HCT116 (cell line): Measurements from ENCODE around the gene DYNLRB1.
A peak's percentile ranks its signal among the peaks of the same experiment; 100 is the strongest.

Source experiments
- CTCF ChIP-seq, 3 experiments: fragments of 200-600 bp in 1 of 3; sonication (generic) in 1 of 3; IDR thresholded peaks in 2 of 3; conservative IDR thresholded peaks in 1 of 3; 2 replicates each; pipeline ENCODE4 v1.5.1; 2012 to 2017; ENCODE audit warnings: low read depth in 2 of 3, low read length in 2 of 3, antibody characterized with exemption in 1 of 3, borderline replicate concordance in 1 of 3, control low read depth in 1 of 3, mild to moderate bottlenecking in 1 of 3, mixed read lengths in 1 of 3, mixed run types in 1 of 3, moderate library complexity in 1 of 3; ENCODE audit not compliant: insufficient read depth in 1 of 3
- EZH2 ChIP-seq: fragments of 200-600 bp; sonication (generic); IDR thresholded peaks from 2 replicates; pipeline ENCODE4 v1.6.1; 2017; ENCODE audit warnings: antibody characterized with exemption, mixed run types
- EZH2phosphoT487 ChIP-seq: fragments of 200-600 bp; IDR thresholded peaks from 2 replicates; pipeline ENCODE4 v1.6.1; 2018; ENCODE audit warnings: antibody characterized with exemption, borderline replicate concordance
- POLR2A ChIP-seq: IDR thresholded peaks from 2 replicates; pipeline ENCODE4 v1.7.0; 2011; ENCODE audit warnings: borderline replicate concordance; ENCODE audit not compliant: insufficient read depth, insufficient read length; ENCODE audit errors: extremely low read depth
- POLR2AphosphoS5 ChIP-seq: IDR thresholded peaks from 2 replicates; pipeline ENCODE4 v1.6.1; 2011; ENCODE audit warnings: mild to moderate bottlenecking, low read depth, low read length, moderate library complexity
- SP1 ChIP-seq: IDR thresholded peaks from 2 replicates; pipeline ENCODE4 v1.6.1; 2012; ENCODE audit warnings: low read depth
- ZFX ChIP-seq: fragments of 450-650 bp; IDR thresholded peaks from 2 replicates; pipeline ENCODE4 v1.6.1; 2017

- TF ChIP-seq CTCF (IDR thresholded peaks at IDR 0.05 in 2 of 3, conservative IDR thresholded peaks at IDR 0.05 in 1 of 3; ENCODE audit: borderline replicate concordance in 1 of 3, insufficient read depth in 1 of 3, low read depth in 2 of 3, low read length in 2 of 3) (peak; percentile 56 to 94 (median 62)), EZH2 (no peak), EZH2phosphoT487 (no peak), POLR2AphosphoS5 (no peak), POLR2A (no peak), SP1 (no peak), ZFX (no peak)
Observed at GRCh38 chr20:34473262-34473883, 42.8 kb upstream of the DYNLRB1 start.
